Pulmonary artery endothelial cell (primary cell): ENCODE measurements around the gene SEL1L. TPM values are rescaled to one million over a fixed set of nuclear protein-coding genes. Genes with fewer than 3 reads are reported as not detected.
"Not testable (repeated sequence)": the region's sequence is repeated elsewhere in the genome, so short reads cannot be mapped to it uniquely, and the experiment has no call there.

Experiments used
- DNase-seq: peaks from one replicate; pipeline ENCODE4 v3.0.0-alpha.2; 2011; ENCODE audit warnings: low read depth, low spot score
- total RNA-seq: library from RNA; depleted of rRNA; stranded (reverse); fragments of >200 nt; gene quantifications from 2 replicates; pipeline ENCODE4 v1.2.3, GENCODE V29; 2014

The SEL1L gene
- total RNA-seq, 1 donor from 2014 or later: 69.4 TPM

GRCh38 chr14:81529391-81529790 lies 4.3 kb downstream of the SEL1L start:
- no peak for DNase-seq

GRCh38 chr14:81525129-81525528 lies 8.5 kb downstream of the SEL1L start:
- no peak for DNase-seq

DNA sequence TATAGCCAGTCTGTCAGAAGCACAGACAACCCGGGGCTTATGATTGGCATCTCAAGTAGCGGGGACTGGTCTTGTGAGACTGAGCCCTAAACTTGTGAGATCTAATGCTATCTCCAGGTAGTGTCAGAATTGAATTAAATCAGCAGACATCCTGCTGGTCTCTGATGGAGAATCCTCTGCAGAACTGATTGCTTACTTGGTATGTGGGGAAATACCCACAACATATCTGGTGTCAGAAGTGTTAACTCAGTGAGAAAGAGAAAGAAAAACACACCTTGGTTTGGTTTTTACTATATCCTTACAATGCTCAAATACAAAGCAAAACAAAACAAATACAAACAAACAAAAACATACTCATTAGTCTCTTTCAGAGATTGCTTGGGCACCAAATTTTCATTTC lies 10.0 kb downstream of the SEL1L start:
- no peak for DNase-seq

DNA sequence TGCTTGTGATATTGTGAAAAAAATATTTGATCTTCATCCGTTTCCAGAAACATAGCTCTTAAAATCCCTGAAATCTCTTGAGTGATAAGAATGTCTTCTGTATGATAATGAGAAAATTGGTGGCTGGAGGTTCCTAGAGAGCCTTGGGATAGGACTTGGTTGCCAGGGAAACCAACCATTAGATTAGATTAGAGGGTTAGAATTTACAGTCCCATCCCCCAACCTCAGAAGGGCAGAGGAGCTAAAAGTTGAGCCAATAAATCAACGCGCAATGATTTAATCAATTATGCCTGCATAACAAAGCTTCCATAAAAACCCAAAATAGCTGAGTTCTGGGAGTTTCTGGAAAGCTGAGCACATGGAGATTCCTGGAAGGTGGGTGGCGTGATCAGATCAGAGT lies 10.6 kb downstream of the SEL1L start:
- DNase-seq: no peak

DNA sequence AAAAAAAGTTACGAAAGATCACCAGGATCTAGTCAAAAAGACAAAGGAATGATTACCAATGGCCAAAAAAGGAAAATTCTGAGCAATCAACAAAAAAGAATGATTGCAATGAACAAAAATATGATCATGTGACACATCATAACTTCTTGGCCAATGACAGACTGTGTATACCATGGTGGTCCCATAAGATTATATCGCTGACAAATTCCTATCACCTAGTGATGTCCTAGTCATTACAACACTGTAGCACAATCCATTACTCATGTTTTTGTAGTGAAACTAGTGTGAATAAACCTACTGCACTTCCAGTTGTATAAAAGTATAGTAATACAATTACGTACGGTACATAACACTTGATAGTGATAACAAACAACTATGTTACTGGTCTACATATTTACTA lies 12.3 kb downstream of the SEL1L start:
- DNase-seq: no peak

- peak; percentile 43 for DNase-seq
These were observed 14.2 kb downstream of the SEL1L start for GRCh38 chr14:81519200-81520011.

DNA sequence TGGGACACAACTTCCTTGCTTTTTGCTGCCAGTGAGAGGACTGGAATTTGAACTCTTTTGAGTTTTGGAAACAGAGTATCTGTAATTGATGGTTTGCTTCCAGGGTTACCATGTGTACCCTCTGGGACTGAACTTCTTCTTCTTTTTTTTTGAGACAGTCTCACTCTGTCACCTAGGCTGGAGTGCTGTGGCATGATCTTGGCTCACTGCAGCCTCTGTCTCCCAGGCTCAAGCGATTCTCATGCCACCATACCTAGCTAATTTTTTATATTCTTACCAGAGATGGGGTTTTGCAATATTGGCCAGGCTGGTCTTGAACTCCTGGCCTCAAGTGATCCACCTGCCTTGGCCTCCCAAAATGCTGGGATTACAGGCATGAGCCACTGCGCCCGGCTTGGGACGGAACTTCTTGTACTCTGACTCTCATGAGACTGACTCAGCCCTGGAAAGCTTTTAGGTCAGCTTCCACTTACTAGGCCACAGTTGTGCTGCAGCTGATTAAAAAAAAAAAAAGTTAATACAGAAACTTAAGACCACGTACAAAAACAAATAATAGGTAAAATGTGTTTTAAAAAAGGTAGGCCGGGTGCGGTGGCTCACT lies 15.8 kb downstream of the SEL1L start:
- DNase-seq: no peak

- no peak for DNase-seq
These were observed 16.5 kb downstream of the SEL1L start for GRCh38 chr14:81516986-81517797.

GRCh38 chr14:81515927-81516326 lies 17.7 kb downstream of the SEL1L start:
- DNase-seq: not testable (repeated sequence)

GRCh38 chr14:81512826-81513225 lies 20.8 kb downstream of the SEL1L start:
- not testable (repeated sequence) for DNase-seq

GRCh38 chr14:81511111-81511904 lies 22.3 kb downstream of the SEL1L start:
- DNase-seq: no peak

GRCh38 chr14:81509838-81510452 lies 23.7 kb downstream of the SEL1L start:
- no peak for DNase-seq

DNA sequence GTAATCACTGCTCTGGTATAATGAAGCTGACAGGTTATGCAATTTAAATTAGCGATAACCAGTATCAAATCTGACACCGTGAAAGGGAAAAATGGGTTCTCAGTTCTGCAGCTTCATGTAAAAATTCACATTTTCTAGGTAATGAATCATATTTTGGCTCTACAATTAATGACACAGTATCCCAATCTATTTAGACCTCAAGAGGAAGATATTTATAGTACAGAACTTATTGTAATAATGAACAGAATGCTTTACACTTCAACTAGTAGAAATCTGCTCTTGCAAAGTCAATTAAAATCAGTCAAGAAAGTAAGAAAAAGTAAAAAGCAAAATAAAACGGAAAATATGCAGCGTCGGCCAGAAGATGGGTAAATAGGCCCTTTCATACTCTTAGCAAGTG lies 24.3 kb downstream of the SEL1L start:
- DNase-seq: no peak

DNA sequence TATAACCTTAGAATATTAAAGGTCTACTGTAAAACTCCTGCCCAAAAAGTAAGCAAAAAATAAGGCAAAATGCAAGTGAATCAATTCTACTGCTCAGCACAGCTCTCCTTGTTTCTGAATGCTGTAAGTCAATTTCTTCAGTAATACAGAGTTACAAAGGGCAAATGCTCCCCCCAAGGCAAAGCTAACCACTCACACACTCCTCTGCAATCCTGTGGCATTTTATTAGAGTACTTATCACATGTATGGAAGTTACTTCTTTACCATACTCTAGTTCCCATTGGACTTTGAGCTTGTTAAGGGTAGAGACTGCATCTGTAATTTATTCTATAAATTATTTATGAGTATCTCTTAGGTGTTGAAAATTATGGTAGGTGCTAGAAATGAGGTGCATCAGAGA lies 27.2 kb downstream of the SEL1L start:
- no peak for DNase-seq

GRCh38 chr14:81504864-81505263 lies 28.8 kb downstream of the SEL1L start:
- DNase-seq: no peak

- no peak for DNase-seq
These were observed 47.9 kb downstream of the SEL1L start for GRCh38 chr14:81485781-81486180.

- no peak for DNase-seq
These were observed 48.3 kb downstream of the SEL1L start for GRCh38 chr14:81485372-81485771.

DNA sequence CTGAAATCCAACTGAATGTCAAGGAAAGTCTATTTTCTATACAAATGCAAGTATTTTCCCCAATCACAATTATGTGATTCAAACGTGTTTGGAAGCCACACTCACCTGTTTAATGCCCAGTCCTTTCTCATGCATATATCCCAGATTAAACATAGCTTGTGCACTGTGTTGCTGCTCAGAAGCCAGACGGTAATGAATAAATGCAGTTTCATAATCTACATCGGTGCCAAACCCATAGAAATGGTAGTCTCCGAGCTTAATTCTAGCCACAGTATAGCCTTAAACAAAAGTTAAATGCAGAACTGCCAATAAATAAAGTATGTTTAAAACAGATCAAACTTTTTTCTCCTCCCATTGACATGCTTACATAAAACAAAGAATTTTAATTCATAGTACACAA lies 49.5 kb downstream of the SEL1L start:
- no peak for DNase-seq

- no peak for DNase-seq
These were observed 52.9 kb downstream of the SEL1L start for GRCh38 chr14:81480741-81481140.

- DNase-seq: no peak
These were observed 55.2 kb downstream of the SEL1L start for GRCh38 chr14:81478446-81478845.

DNA sequence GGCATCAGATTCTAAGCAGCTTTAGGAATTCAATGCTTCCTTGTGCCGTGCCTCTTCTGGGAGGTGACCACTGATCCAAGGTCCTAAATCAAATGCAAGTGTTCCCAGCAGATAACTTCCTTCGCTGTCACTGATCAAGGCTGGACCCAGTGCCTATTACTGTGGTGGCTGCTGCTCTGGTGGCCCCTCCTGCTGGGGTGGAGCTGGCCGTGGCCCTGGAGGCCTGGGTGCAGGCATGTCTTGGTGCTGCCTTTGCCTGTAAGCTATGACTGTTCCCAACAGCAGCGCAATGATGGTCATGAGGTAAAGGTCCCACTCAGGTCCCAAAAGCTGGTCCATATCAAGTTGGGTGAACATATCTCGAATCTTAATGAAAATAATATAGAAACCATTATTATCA lies 56.8 kb downstream of the SEL1L start:
- no peak for DNase-seq
